Stomach (tissue), 9 donors: ENCODE results near the gene CETN3. TPM values are rescaled to one million over a fixed set of nuclear protein-coding genes. Genes with fewer than 3 reads are reported as not detected.
A peak's percentile ranks its signal among the peaks of the same experiment; 100 is the strongest.

Source experiments
- DNase-seq, 2 donors: peaks; one replicate each; pipeline versions ENCODE4 v3.0.0 to v3.0.0-alpha.2; 2013 to 2019
- H3K27ac ChIP-seq, 5 donors: fragments of 200-600 bp in 4 of 5; sonication (generic) in 4 of 5; one replicate each; pipeline ENCODE4 v1.5.1; 2013 to 2019; ENCODE audit warnings: mild to moderate bottlenecking in 1 of 5, moderate library complexity in 1 of 5
- H3K27me3 ChIP-seq, 3 donors: fragments of 200-600 bp; sonication (generic); one replicate each; pipeline ENCODE4 v1.5.1; 2017 to 2019; ENCODE audit warnings: mixed run types in 1 of 3
- H3K36me3 ChIP-seq, 4 donors: fragments of 200-600 bp; sonication (generic); 1 replicate in 3 of 4; 2 replicates in 1 of 4; pipeline ENCODE4 v1.5.1; 2016 to 2019
- H3K4me1 ChIP-seq, 4 donors: fragments of 200-600 bp; sonication (generic); one replicate each; pipeline ENCODE4 v1.5.1; 2016 to 2019
- H3K4me3 ChIP-seq, 4 donors: fragments of 200-600 bp; sonication (generic) in 3 of 4; one replicate each; pipeline ENCODE4 v1.5.1; 2016 to 2019; ENCODE audit warnings: mild to moderate bottlenecking in 1 of 4
- H3K9me3 ChIP-seq, 4 donors: fragments of 200-600 bp; sonication (generic); one replicate each; pipeline ENCODE4 v1.5.1; 2016 to 2019
- CTCF ChIP-seq, 7 experiments: fragments of 450-650 bp in 4 of 7; fragments of 200-600 bp in 3 of 7; sonication (generic) in 3 of 7; IDR thresholded peaks; one replicate each; pipeline ENCODE4 v1.5.1; 2016 to 2019; ENCODE audit warnings: antibody characterized with exemption in 7 of 7, control low read depth in 2 of 7, mild to moderate bottlenecking in 1 of 7
- EP300 ChIP-seq: sonication (generic); formaldehyde crosslinking; IDR thresholded peaks from one replicate; pipeline ENCODE4 v1.6.1; 2017; ENCODE audit warnings: antibody characterized with exemption
- POLR2A ChIP-seq, 4 donors: fragments of 450-650 bp; IDR thresholded peaks; one replicate each; pipeline ENCODE4 v1.6.1; 2016; ENCODE audit warnings: antibody characterized with exemption in 4 of 4, control low read depth in 2 of 4, mild to moderate bottlenecking in 1 of 4, moderate library complexity in 1 of 4
- POLR2AphosphoS5 ChIP-seq, 3 donors: sonication (generic); formaldehyde crosslinking; IDR thresholded peaks; one replicate each; pipeline ENCODE4 v1.6.1; 2016; ENCODE audit warnings: antibody characterized with exemption in 3 of 3
- WGBS, 5 donors: extraction: QIAGEN DNeasy Blood & Tissue Kit in 3 of 5; methylation state at CpG; one replicate each; pipeline versions ENCODE4 v1.1.5 to v1.1.7; 2013 to 2018; 5-methylcytosine and 5-hydroxymethylcytosine counted together
- intact Hi-C: fragments of 100-400 bp; cut with DNase I; formaldehyde crosslinking; loops from one replicate; pipeline ENCODE4 v1.15.1; 2023; ENCODE audit warnings: low total_unique reads
- polyA plus RNA-seq, 3 donors: library from polyadenylated mRNA; stranded (reverse); fragments of 200-250 nt; gene quantifications; one replicate each; pipeline ENCODE4 v1.2.3, GENCODE V29; 2013
- total RNA-seq, 5 donors: library from RNA; depleted of rRNA; stranded (reverse); fragments of >200 nt; gene quantifications; one replicate each; pipeline versions ENCODE4 v1.1.0 to v1.2.3, GENCODE V29; 2014 to 2016
- donor health status: healthy with polysubstance abuse.
- donor health status: Bipolar disorder and iron deficiency.
- donor health status: healthy.

Gene CETN3
- total and polyA plus RNA-seq, 8 donors, result 1.8 to 22.2 (median 15.8) TPM; not detected in 1

GRCh38 chr5:90390928-90391327 is 18.6 kb downstream of the CETN3 start:
- DNase-seq, result no peak
- 72 to 92% (median 75%) methylated on average over 3 of the region's 3 CpGs for WGBS, 5 donors
- TF ChIP-seq EP300, result no peak
- TF ChIP-seq CTCF (IDR thresholded peaks at IDR 0.05), result no peak
- TF ChIP-seq POLR2AphosphoS5 (IDR thresholded peaks at IDR 0.05), result no peak
- no peak for TF ChIP-seq POLR2A (IDR thresholded peaks at IDR 0.05)

GRCh38 chr5:90390326-90390725 is 19.2 kb downstream of the CETN3 start:
- whole genome bisulfite sequencing, 5 donors, result 82 to 93% (median 89%) methylated on average over 2 of the region's 2 CpGs
- TF ChIP-seq EP300 (no peak), POLR2A (IDR thresholded peaks at IDR 0.05) (no peak), POLR2AphosphoS5 (IDR thresholded peaks at IDR 0.05) (no peak), CTCF (IDR thresholded peaks at IDR 0.05) (no peak)
- no peak for DNase-seq
- intact Hi-C loops, result no loop called here
- Histone ChIP-seq H3K9me3 (no peaks in the 10 kb centered on the region), H3K27me3 (no peaks in the 10 kb centered on the region), H3K4me3 (no peak overlapping the region), H3K4me1 (no peaks in the 10 kb centered on the region), H3K36me3 (peaks cover 0 to 17% (median 7%) of the 10 kb centered on the region in 4 donors), H3K27ac (no peak overlapping the region)

More at GRCh38 chr5:90390928-90391327, 18.6 kb downstream of the CETN3 start:
- H3K27ac ChIP-seq, result no peak overlapping the region
- no peak overlapping the region for H3K4me3 ChIP-seq
- intact Hi-C loops, result no loop called here
- H3K9me3 ChIP-seq, result no peaks in the 10 kb centered on the region
- H3K4me1 ChIP-seq, result no peaks in the 10 kb centered on the region
- H3K27me3 ChIP-seq, result no peaks in the 10 kb centered on the region
- peaks cover 0 to 17% (median 7%) of the 10 kb centered on the region in 4 donors for H3K36me3 ChIP-seq

GRCh38 chr5:90387508-90387907 is 22.0 kb downstream of the CETN3 start:
- Histone ChIP-seq H3K27me3 (no peaks in the 10 kb centered on the region), H3K4me1 (no peaks in the 10 kb centered on the region), H3K27ac (no peak overlapping the region), H3K4me3 (no peak overlapping the region), H3K9me3 (no peaks in the 10 kb centered on the region), H3K36me3 (peaks cover 0 to 4% (median 2%) of the 10 kb centered on the region in 4 donors)
- DNase-seq, result no peak
- intact Hi-C loops, result no loop called here
- WGBS, 5 donors, result 53 to 70% (median 57%) methylated on average over 3 of the region's 3 CpGs
- TF ChIP-seq CTCF (IDR thresholded peaks at IDR 0.05) (no peak), POLR2A (IDR thresholded peaks at IDR 0.05) (no peak), POLR2AphosphoS5 (IDR thresholded peaks at IDR 0.05) (no peak), EP300 (no peak)

- H3K9me3 ChIP-seq, result no peaks in the 10 kb centered on the region
- WGBS, 5 donors, result 84 to 97% (median 92%) methylated on average over 1 of the region's 1 CpG
- no peak overlapping the region for H3K27ac ChIP-seq
- TF ChIP-seq CTCF (IDR thresholded peaks at IDR 0.05) (peak in 2 of 7 experiments; percentile 25 to 49), POLR2AphosphoS5 (IDR thresholded peaks at IDR 0.05) (no peak)
- no peaks in the 10 kb centered on the region for H3K27me3 ChIP-seq
- H3K36me3 ChIP-seq, result no peaks in the 10 kb centered on the region
- no peak overlapping the region for H3K4me3 ChIP-seq
- H3K4me1 ChIP-seq, result no peaks in the 10 kb centered on the region
- DNase-seq, result peak in 1 of 2 donors; percentile 41
- intact Hi-C loops, result no loop called here
Observed at GRCh38 chr5:90386099-90386710, 23.4 kb downstream of the CETN3 start.
